22Rv1 (cell line): Measurements from ENCODE around the gene BICC1.

Source experiments
- H3K27ac ChIP-seq: fragments of 450-650 bp; 2 replicates; pipeline ENCODE4 v1.5.1; 2017
- ZFX ChIP-seq: fragments of 450-650 bp; IDR thresholded peaks from 2 replicates; pipeline ENCODE4 v1.6.1; 2017; ENCODE audit warnings: antibody characterized with exemption, borderline replicate concordance
- TF ChIP-seq, protein P1 (sequence below): fragments of 450-650 bp; IDR thresholded peaks from 2 replicates; pipeline ENCODE4 v1.5.1; 2017; ENCODE audit warnings: mild to moderate bottlenecking

Gene BICC1

DNA sequence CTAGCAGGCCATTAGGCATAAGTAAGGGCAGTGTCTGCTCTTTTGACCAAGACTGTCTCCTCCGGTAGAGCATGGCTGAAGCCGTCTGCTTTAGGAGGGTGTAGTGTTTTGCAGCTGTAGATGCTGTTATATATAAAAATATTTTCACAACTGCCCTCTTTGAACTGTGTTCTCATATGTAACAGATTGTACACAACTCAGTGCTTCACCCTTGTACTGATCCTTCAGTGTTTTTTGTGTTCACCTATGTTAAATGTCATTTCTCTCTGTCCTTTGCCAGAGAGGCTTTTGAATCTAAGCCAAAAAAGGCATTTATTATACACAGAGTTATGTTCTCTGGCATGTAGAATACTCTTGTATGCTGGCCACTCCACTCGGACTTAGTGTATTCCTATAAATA, 135.5 kb downstream of the BICC1 start:
- H3K27ac ChIP-seq = no peak overlapping the region
- TF ChIP-seq ZFX = no peak
- TF ChIP-seq, protein P1, sequence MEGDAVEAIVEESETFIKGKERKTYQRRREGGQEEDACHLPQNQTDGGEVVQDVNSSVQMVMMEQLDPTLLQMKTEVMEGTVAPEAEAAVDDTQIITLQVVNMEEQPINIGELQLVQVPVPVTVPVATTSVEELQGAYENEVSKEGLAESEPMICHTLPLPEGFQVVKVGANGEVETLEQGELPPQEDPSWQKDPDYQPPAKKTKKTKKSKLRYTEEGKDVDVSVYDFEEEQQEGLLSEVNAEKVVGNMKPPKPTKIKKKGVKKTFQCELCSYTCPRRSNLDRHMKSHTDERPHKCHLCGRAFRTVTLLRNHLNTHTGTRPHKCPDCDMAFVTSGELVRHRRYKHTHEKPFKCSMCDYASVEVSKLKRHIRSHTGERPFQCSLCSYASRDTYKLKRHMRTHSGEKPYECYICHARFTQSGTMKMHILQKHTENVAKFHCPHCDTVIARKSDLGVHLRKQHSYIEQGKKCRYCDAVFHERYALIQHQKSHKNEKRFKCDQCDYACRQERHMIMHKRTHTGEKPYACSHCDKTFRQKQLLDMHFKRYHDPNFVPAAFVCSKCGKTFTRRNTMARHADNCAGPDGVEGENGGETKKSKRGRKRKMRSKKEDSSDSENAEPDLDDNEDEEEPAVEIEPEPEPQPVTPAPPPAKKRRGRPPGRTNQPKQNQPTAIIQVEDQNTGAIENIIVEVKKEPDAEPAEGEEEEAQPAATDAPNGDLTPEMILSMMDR = no peak

- no peak overlapping the region for H3K27ac ChIP-seq
- TF ChIP-seq, protein P1 = no peak
- TF ChIP-seq ZFX = no peak
Measured at GRCh38 chr10:58651040-58651439, 138.4 kb downstream of the BICC1 start.

- no peak overlapping the region for H3K27ac ChIP-seq
- no peak for TF ChIP-seq ZFX
- TF ChIP-seq, protein P1 = no peak
Measured at GRCh38 chr10:58651742-58652141, 139.1 kb downstream of the BICC1 start.

DNA sequence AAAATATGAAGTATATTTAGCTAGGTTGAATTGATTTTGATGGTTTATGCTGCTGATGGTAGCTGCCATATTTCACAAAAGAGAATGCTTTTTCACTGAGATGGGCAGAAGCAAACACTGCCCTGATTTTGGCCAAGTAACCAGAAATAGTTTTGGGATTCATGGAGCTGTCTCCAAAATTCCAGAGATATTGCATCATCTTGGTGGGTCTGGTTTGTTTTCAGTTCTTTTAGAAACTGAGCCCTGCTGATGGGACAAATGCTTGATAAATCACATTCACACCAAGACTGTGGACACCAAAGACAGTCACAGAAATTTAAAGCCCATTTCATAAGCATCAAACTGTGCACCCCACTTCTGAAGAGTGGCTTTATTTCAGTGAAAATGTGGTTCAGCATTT, 140.5 kb downstream of the BICC1 start:
- H3K27ac ChIP-seq = no peak overlapping the region
- no peak for TF ChIP-seq ZFX
- TF ChIP-seq, protein P1 = no peak

GRCh38 chr10:58660575-58661255, 148.0 kb downstream of the BICC1 start:
- no peak for TF ChIP-seq ZFX
- TF ChIP-seq, protein P1 = no peak
- H3K27ac ChIP-seq = no peak overlapping the region

DNA sequence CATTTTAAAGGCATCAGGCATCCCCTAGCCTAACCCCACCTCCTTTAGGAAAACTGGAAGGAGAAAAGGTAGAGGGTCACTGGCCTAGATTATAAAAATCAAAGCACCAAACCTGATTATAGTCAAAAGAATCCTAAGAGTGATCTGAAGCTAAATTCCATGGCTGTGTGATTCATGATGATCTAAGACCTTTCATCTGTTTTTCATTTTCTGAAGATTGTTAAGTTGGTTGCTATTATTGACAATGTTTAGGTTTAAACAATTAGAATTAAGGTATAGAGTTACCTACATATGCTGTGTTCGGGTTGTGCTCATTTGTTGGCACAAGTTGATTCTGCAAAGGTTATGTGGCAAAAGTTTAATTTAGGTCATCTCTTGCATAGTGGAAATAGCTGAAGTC, 148.7 kb downstream of the BICC1 start:
- H3K27ac ChIP-seq = no peak overlapping the region
- TF ChIP-seq, protein P1 = no peak
- TF ChIP-seq ZFX = no peak

DNA sequence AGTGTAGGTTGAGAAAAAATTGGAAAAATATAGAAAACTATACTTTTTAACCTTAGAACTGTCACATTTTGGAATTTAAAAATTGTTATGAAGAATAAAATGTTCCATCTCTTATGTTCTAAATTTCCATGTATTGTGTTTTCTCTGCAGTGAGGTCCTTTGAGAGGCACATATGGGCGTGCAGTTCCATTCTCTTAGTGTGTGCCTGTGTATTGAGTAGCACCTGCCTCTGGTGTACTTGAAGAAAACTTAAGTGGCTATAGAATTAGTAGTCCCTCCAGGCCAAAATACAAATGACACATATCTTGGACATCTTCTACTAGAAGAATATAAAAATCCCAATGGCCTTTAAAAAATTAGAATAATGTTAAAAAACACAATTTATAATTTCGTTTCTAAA, 149.2 kb downstream of the BICC1 start:
- no peak overlapping the region for H3K27ac ChIP-seq
- TF ChIP-seq, protein P1 = no peak
- TF ChIP-seq ZFX = no peak
